Fibroblast of lung (primary cell): ENCODE data around the gene CHN2. TPM values are rescaled to one million over a fixed set of nuclear protein-coding genes. Genes with fewer than 3 reads are reported as not detected.

Experiments
- DNase-seq, 2 donors: peaks; one replicate each; pipeline versions ENCODE4 v3.0.0 to v3.0.0-alpha.2; 2010; ENCODE audit warnings: low read depth in 2 of 2
- H2AFZ ChIP-seq: 2 replicates; pipeline ENCODE4 v1.5.1; 2012; ENCODE audit warnings: low read length, control low read depth, inconsistent platforms
- H3K27ac ChIP-seq: 2 replicates; pipeline ENCODE4 v1.5.1; 2011; ENCODE audit warnings: low read length, control low read depth; ENCODE audit not compliant: insufficient read depth
- H3K27me3 ChIP-seq: 2 replicates; pipeline ENCODE4 v1.5.1; 2011; ENCODE audit warnings: mild to moderate bottlenecking, low read length; ENCODE audit not compliant: control insufficient read depth, insufficient read depth
- H3K36me3 ChIP-seq: 2 replicates; pipeline ENCODE4 v1.5.1; 2011; ENCODE audit warnings: low read length; ENCODE audit not compliant: control insufficient read depth, insufficient read depth
- H3K4me1 ChIP-seq: 2 replicates; pipeline ENCODE4 v1.5.1; 2011; ENCODE audit warnings: low read length; ENCODE audit not compliant: control insufficient read depth, insufficient read depth; ENCODE audit errors: extremely low read depth
- H3K4me2 ChIP-seq: 2 replicates; pipeline ENCODE4 v1.5.1; 2011; ENCODE audit warnings: low read length, control low read depth; ENCODE audit not compliant: insufficient read depth; ENCODE audit errors: extremely low read depth
- H3K4me3 ChIP-seq, 4 experiments: fragments of 200-600 bp in 1 of 4; sonication (generic) in 1 of 4; replicated peaks in 1 of 4; 2 replicates each; pipeline ENCODE4 v1.5.1; 2011 to 2016; ENCODE audit warnings: low read length in 4 of 4, low read depth in 3 of 4, mild to moderate bottlenecking in 3 of 4, control low read depth in 2 of 4, inconsistent platforms in 1 of 4, mixed read lengths in 1 of 4; ENCODE audit not compliant: insufficient read depth in 1 of 4; ENCODE audit errors: control extremely low read depth in 1 of 4
- H3K79me2 ChIP-seq: 2 replicates; pipeline ENCODE4 v1.5.1; 2012; ENCODE audit warnings: mild to moderate bottlenecking, low read length, inconsistent platforms; ENCODE audit not compliant: control insufficient read depth, insufficient read depth
- H3K9ac ChIP-seq: 2 replicates; pipeline ENCODE4 v1.5.1; 2011; ENCODE audit warnings: mild to moderate bottlenecking, low read length, control low read depth; ENCODE audit not compliant: insufficient read depth
- H3K9me3 ChIP-seq: 2 replicates; pipeline ENCODE4 v1.5.1; 2012; ENCODE audit warnings: low read depth, low read length; ENCODE audit not compliant: control insufficient read depth, insufficient read depth
- H4K20me1 ChIP-seq: 2 replicates; pipeline ENCODE4 v1.5.1; 2011; ENCODE audit warnings: low read length; ENCODE audit not compliant: control insufficient read depth, insufficient read depth; ENCODE audit errors: extremely low read depth
- CTCF ChIP-seq, 2 donors: IDR thresholded peaks in 1 of 2; conservative IDR thresholded peaks in 1 of 2; 1 replicate in 1 of 2; 2 replicates in 1 of 2; pipeline ENCODE4 v1.5.1; 2011 to 2012; ENCODE audit warnings: low read length in 2 of 2, control low read depth in 1 of 2, inconsistent platforms in 1 of 2, low read depth in 1 of 2, mild to moderate bottlenecking in 1 of 2
- EZH2 ChIP-seq: IDR thresholded peaks from 2 replicates; pipeline ENCODE4 v1.5.1; 2012; ENCODE audit warnings: low read length, control low read depth, mild to moderate bottlenecking; ENCODE audit errors: missing control alignments
- polyA plus RNA-seq, 2 donors: library from polyadenylated mRNA; depleted of rRNA in 1 of 2; stranded (reverse) in 1 of 2; unstranded in 1 of 2; fragments of >200 nt; gene quantifications; 2 replicates each; pipeline ENCODE4 v1.2.1, GENCODE V29; 2011 to 2012; ENCODE audit warnings: missing spikeins in 1 of 2
- total RNA-seq: library from RNA; depleted of rRNA; stranded (reverse); fragments of >200 nt; gene quantifications from 2 replicates; pipeline ENCODE4 v1.2.1, GENCODE V29; 2014

Gene CHN2
- total and polyA plus RNA-seq, 2 donors (not counting 1 experiment from before 2014, with no cell fraction given): 0.33 to 0.53 TPM

GRCh38 chr7:29146888-29147609 lies 47.5 kb upstream of the CHN2 start:
- H2AFZ ChIP-seq: no peak overlapping the region
- H3K9ac ChIP-seq: no peak overlapping the region
- TF ChIP-seq EZH2 (no peak), CTCF (conservative IDR thresholded peaks at IDR 0.05 in 1 of 2, IDR thresholded peaks at IDR 0.05 in 1 of 2; ENCODE audit: low read depth in 1 of 2, low read length in 2 of 2) (no peak)
- no peaks in the 10 kb centered on the region for H3K4me1 ChIP-seq
- no peak overlapping the region for H3K4me3 ChIP-seq
- peak in 1 of 2 donors; percentile 8 for DNase-seq
- peaks cover 10% of the 10 kb centered on the region for H3K27me3 ChIP-seq
- H3K9me3 ChIP-seq: no peaks in the 10 kb centered on the region
- no peaks in the 10 kb centered on the region for H3K36me3 ChIP-seq
- H3K4me2 ChIP-seq: no peak overlapping the region
- no peaks in the 10 kb centered on the region for H3K79me2 ChIP-seq
- no peaks in the 10 kb centered on the region for H4K20me1 ChIP-seq
- no peak overlapping the region for H3K27ac ChIP-seq

GRCh38 chr7:29147821-29148220 lies 46.8 kb upstream of the CHN2 start:
- no peak overlapping the region for H3K9ac ChIP-seq
- H3K27ac ChIP-seq: no peak overlapping the region
- H3K4me3 ChIP-seq: no peak overlapping the region
- no peak overlapping the region for H3K4me2 ChIP-seq
- TF ChIP-seq CTCF (conservative IDR thresholded peaks at IDR 0.05 in 1 of 2, IDR thresholded peaks at IDR 0.05 in 1 of 2; ENCODE audit: low read depth in 1 of 2, low read length in 2 of 2): no peak
- TF ChIP-seq EZH2: no peak
- no peak overlapping the region for H2AFZ ChIP-seq
- H3K9me3 ChIP-seq: no peaks in the 10 kb centered on the region
- no peaks in the 10 kb centered on the region for H3K36me3 ChIP-seq
- H3K27me3 ChIP-seq: peaks cover 10% of the 10 kb centered on the region
- H3K79me2 ChIP-seq: no peaks in the 10 kb centered on the region
- H3K4me1 ChIP-seq: no peaks in the 10 kb centered on the region
- H4K20me1 ChIP-seq: no peaks in the 10 kb centered on the region
- no peak for DNase-seq

- Histone ChIP-seq H3K27ac (no peak overlapping the region), H3K27me3 (peaks cover 10% of the 10 kb centered on the region), H3K9ac (no peak overlapping the region), H3K9me3 (no peaks in the 10 kb centered on the region), H3K36me3 (no peaks in the 10 kb centered on the region), H4K20me1 (no peaks in the 10 kb centered on the region), H3K4me2 (no peak overlapping the region), H3K4me3 (no peak overlapping the region), H3K79me2 (no peaks in the 10 kb centered on the region), H2AFZ (no peak overlapping the region), H3K4me1 (no peaks in the 10 kb centered on the region)
- no peak for DNase-seq
- TF ChIP-seq CTCF (conservative IDR thresholded peaks at IDR 0.05 in 1 of 2, IDR thresholded peaks at IDR 0.05 in 1 of 2; ENCODE audit: low read depth in 1 of 2, low read length in 2 of 2) (no peak), EZH2 (no peak)
Observed at GRCh38 chr7:29149036-29149435, 45.5 kb upstream of the CHN2 start.
